ENCODE measurements around the gene TRAK2. TPM values are rescaled to one million over a fixed set of nuclear protein-coding genes. Genes with fewer than 3 reads are reported as not detected.
A peak's percentile ranks its signal among the peaks of the same experiment; 100 is the strongest.

Gene TRAK2
- total and polyA plus RNA-seq, 2 of the 13 experiments (the other 11 are each of a cell fraction or from before 2014, with no cell fraction given) = 7.7 to 21.0 TPM

DNA sequence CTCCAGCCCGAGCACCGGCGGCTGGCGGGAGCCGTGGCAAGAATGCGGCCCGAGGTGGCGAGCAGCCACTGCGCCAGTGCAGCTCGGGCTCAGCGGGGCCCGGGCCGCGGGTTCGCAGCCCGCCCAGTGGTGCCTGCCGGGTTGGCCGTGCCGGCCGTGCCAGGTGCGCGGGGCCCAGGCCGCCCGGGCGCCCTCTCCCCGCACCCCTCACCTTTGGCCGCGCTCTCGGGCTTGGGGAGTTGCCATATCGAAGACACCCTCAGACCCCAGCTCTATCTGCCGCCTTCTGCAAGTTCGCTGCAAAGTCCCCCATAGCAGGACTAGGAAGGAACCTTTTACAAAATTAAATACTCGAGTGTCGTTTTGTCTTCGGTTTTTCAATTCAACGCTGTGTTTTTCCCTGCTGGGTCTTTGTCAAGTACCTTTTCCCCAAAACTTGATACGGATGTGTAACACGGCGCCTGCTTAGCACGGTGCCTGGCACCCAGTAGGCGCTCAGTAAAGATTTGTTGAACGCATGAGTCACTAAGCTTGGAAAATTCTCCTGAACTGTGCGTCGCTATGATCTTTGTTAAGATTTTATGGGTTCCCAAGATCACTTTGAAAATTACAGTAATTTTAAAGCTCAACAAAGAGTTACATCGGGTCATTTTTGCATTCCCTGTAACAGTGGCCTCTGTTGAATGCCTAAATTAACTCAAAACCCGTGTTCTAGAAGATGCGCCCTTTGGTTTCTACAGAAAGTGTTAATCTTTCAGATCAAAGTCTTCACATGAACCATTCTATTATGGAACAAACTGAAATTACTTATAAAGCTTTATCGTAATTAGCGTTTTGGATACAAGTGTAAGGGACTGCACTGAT, 1.0 kb upstream of the TRAK2 start (continued):
- no peak for TF ChIP-seq THAP11 (CRISPR knock-in tag; IDR thresholded peaks at IDR 0.05)
- no peak for TF ChIP-seq ZNF720 (CRISPR knock-in tag; IDR thresholded peaks at IDR 0.05)
- no peak for TF ChIP-seq ZBTB25 (CRISPR knock-in tag; IDR thresholded peaks at IDR 0.05)
- TF ChIP-seq, protein P1, sequence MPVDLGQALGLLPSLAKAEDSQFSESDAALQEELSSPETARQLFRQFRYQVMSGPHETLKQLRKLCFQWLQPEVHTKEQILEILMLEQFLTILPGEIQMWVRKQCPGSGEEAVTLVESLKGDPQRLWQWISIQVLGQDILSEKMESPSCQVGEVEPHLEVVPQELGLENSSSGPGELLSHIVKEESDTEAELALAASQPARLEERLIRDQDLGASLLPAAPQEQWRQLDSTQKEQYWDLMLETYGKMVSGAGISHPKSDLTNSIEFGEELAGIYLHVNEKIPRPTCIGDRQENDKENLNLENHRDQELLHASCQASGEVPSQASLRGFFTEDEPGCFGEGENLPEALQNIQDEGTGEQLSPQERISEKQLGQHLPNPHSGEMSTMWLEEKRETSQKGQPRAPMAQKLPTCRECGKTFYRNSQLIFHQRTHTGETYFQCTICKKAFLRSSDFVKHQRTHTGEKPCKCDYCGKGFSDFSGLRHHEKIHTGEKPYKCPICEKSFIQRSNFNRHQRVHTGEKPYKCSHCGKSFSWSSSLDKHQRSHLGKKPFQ (CRISPR knock-in tag; IDR thresholded peaks at IDR 0.05; ENCODE audit: insufficient replicate concordance) = peak; percentile 24
- TF ChIP-seq NCOR1 (IDR thresholded peaks at IDR 0.05; ENCODE audit: borderline replicate concordance, low read length) = no peak
- TF ChIP-seq IRX3 (CRISPR knock-in tag; IDR thresholded peaks at IDR 0.05; ENCODE audit: borderline replicate concordance, low read depth) = peak; percentile 90; the same call in 1 of the 2 replicates
- TF ChIP-seq FOXJ3 (CRISPR knock-in tag; IDR thresholded peaks at IDR 0.05; ENCODE audit: borderline replicate concordance) = no peak
- TF ChIP-seq KIAA2018 (CRISPR knock-in tag; IDR thresholded peaks at IDR 0.05; ENCODE audit: borderline replicate concordance) = no peak

All from HepG2 (cell line).